Endothelial cell of umbilical vein (primary cell): Measurements from ENCODE around the gene PSMC1. TPM values are rescaled to one million over a fixed set of nuclear protein-coding genes. Genes with fewer than 3 reads are reported as not detected.
A peak's percentile ranks its signal among the peaks of the same experiment; 100 is the strongest.

Experiments
- BruUV-seq: library from RNA; stranded (reverse); fragments of 400-500 nt; replicated peaks from 2 replicates; lab custom pipeline; 2021; lab: Mats Ljungman, UMichigan
- CTCF ChIA-PET: fragments of 300-600, 350-600 bp; sonication (Branson Sonifier 250); formaldehyde crosslinking; loops from one replicate; lab custom pipeline; 2021; ENCODE audit warnings: antibody characterized with exemption, inconsistent platforms; lab: Charles Lee
- POLR2A ChIA-PET: fragments of 300-600, 350-600 bp; sonication (Branson Sonifier 250); formaldehyde crosslinking; loops from one replicate; lab custom pipeline; 2021; ENCODE audit warnings: antibody characterized with exemption, inconsistent platforms; lab: Charles Lee
- DNase-seq: peaks from one replicate; pipeline ENCODE4 v3.0.0-alpha.2; 2011; ENCODE audit warnings: low read depth, low spot score
- FAIRE-seq: peaks from 2 replicates; lab custom pipeline; 2011; peaks lifted over from hg19 to GRCh38; lab: Jason Lieb, UNC
- H2AFZ ChIP-seq: 2 replicates; pipeline ENCODE4 v1.6.0; 2012; ENCODE audit warnings: low read depth, low read length, control low read depth, inconsistent platforms
- H3K27ac ChIP-seq: 2 replicates; pipeline ENCODE4 v1.5.1; 2011; ENCODE audit warnings: low read depth, mild to moderate bottlenecking, control low read depth, low read length, moderate library complexity; ENCODE audit not compliant: insufficient read depth
- H3K27me3 ChIP-seq, 2 experiments: 2 replicates each; pipeline versions ENCODE4 v1.6.0 to v1.6.1; 2011; ENCODE audit warnings: low read length in 2 of 2, mixed read lengths in 1 of 2; ENCODE audit not compliant: control insufficient read depth in 2 of 2, insufficient read depth in 2 of 2
- H3K36me3 ChIP-seq, 2 experiments: 2 replicates in 1 of 2; 3 replicates in 1 of 2; pipeline ENCODE4 v1.5.1; 2011; ENCODE audit warnings: low read length in 2 of 2, mild to moderate bottlenecking in 1 of 2, moderate library complexity in 1 of 2; ENCODE audit not compliant: control insufficient read depth in 2 of 2, insufficient read depth in 2 of 2; ENCODE audit errors: extremely low read depth in 1 of 2
- H3K4me1 ChIP-seq: 3 replicates; pipeline ENCODE4 v1.5.1; 2011; ENCODE audit warnings: mild to moderate bottlenecking, low read length; ENCODE audit not compliant: control insufficient read depth, insufficient read depth; ENCODE audit errors: extremely low read depth
- H3K4me2 ChIP-seq: 2 replicates; pipeline ENCODE4 v1.6.1; 2011; ENCODE audit warnings: low read length, control low read depth, mixed read lengths; ENCODE audit not compliant: insufficient read depth
- H3K4me3 ChIP-seq, 3 experiments: fragments of 200-600 bp in 1 of 3; sonication (generic), shearing (Covaris generic) in 1 of 3; replicated peaks in 1 of 3; 2 replicates each; pipeline ENCODE4 v1.5.1; 2011 to 2016; ENCODE audit warnings: control low read depth in 3 of 3, low read length in 3 of 3, mild to moderate bottlenecking in 2 of 3, inconsistent platforms in 1 of 3, low read depth in 1 of 3, moderate library complexity in 1 of 3; ENCODE audit not compliant: insufficient read depth in 1 of 3
- H3K79me2 ChIP-seq: 2 replicates; pipeline ENCODE4 v1.6.0; 2012; ENCODE audit warnings: low read length, inconsistent platforms; ENCODE audit not compliant: control insufficient read depth, insufficient read depth
- H3K9ac ChIP-seq: replicated peaks from 2 replicates; pipeline ENCODE3; 2011; ENCODE audit warnings: low read length, control low read depth; ENCODE audit not compliant: insufficient read depth; ENCODE audit errors: extremely low read depth
- H3K9me1 ChIP-seq: replicated peaks from 3 replicates; pipeline ENCODE4 v1.6.0; 2011; ENCODE audit warnings: mild to moderate bottlenecking, low read length; ENCODE audit not compliant: control insufficient read depth, insufficient read depth; ENCODE audit errors: extremely low read depth
- H3K9me3 ChIP-seq: replicated peaks from 2 replicates; pipeline ENCODE4 v1.5.1; 2012; ENCODE audit warnings: low read length, inconsistent platforms; ENCODE audit not compliant: control insufficient read depth, insufficient read depth
- H4K20me1 ChIP-seq: replicated peaks from 2 replicates; pipeline ENCODE3; 2011; ENCODE audit warnings: mild to moderate bottlenecking, low read length; ENCODE audit not compliant: control insufficient read depth, insufficient read depth; ENCODE audit errors: extremely low read depth
- EZH2 ChIP-seq: IDR thresholded peaks from 2 replicates; pipeline ENCODE4 v1.6.1; 2012; ENCODE audit warnings: borderline replicate concordance, low read depth, mild to moderate bottlenecking, moderate library complexity, low read length, inconsistent platforms; ENCODE audit not compliant: severe bottlenecking
- FOS ChIP-seq: IDR thresholded peaks from 2 replicates; pipeline ENCODE4 v1.6.1; 2011; ENCODE audit warnings: mild to moderate bottlenecking, low read length, moderate library complexity, borderline replicate concordance; ENCODE audit not compliant: insufficient read depth
- GATA2 ChIP-seq: IDR thresholded peaks from 2 replicates; pipeline ENCODE4 v1.7.0; 2011; ENCODE audit warnings: low read depth, mild to moderate bottlenecking, moderate library complexity, mixed read lengths, low read length; ENCODE audit not compliant: insufficient read length, insufficient read depth
- JUN ChIP-seq: IDR thresholded peaks from 2 replicates; pipeline ENCODE4 v1.6.1; 2011; ENCODE audit warnings: borderline replicate concordance, low read depth; ENCODE audit not compliant: insufficient read length, insufficient read depth
- MYC ChIP-seq: IDR thresholded peaks from one replicate; pipeline ENCODE4 v1.6.1; 2011; ENCODE audit warnings: mild to moderate bottlenecking, low read depth, low read length
- POLR2A ChIP-seq: IDR thresholded peaks from 2 replicates; pipeline ENCODE4 v1.6.1; 2012; ENCODE audit warnings: low read depth, mild to moderate bottlenecking, control low read depth, low read length
- POLR2AphosphoS5 ChIP-seq: IDR thresholded peaks from 2 replicates; pipeline ENCODE4 v1.6.1; 2012; ENCODE audit warnings: low read depth, mild to moderate bottlenecking, control low read depth, low read length, moderate library complexity; ENCODE audit not compliant: insufficient read depth
- dilution Hi-C: fragments of 300-500 bp; cut with MboI; formaldehyde crosslinking; loops from one replicate; pipeline ENCODE4 v1.15.0; 2019; ENCODE audit warnings: low sequenced_read_pairs; ENCODE audit not compliant: extremely low pct_ligation_motif_present
- intact Hi-C: fragments of 100-400 bp; cut with micrococcal nuclease; formaldehyde crosslinking; loops from one replicate; pipeline ENCODE4 v1.10.0; 2022
- polyA plus RNA-seq, 4 experiments: library from polyadenylated mRNA; depleted of rRNA in 3 of 4; stranded (reverse) in 3 of 4; unstranded in 1 of 4; fragments of >200 nt; gene quantifications; 2 replicates each; pipeline versions ENCODE4 v1.2.1 to v1.2.3, GENCODE V29; 2011 to 2012; ENCODE audit warnings: missing spikeins in 1 of 4
- total RNA-seq: library from RNA; stranded (reverse); gene quantifications from 2 replicates; pipeline ENCODE4 v1.2.3, GENCODE V29; 2021
- TF ChIP-seq, protein P1 (sequence below): IDR thresholded peaks from 2 replicates; pipeline ENCODE4 v1.6.1; 2011; ENCODE audit not compliant: insufficient read depth, insufficient read length
- TF ChIP-seq, protein P2 (sequence below), 2 donors: IDR thresholded peaks; 1 replicate in 1 of 2; 2 replicates in 1 of 2; pipeline ENCODE4 v1.5.1; 2011; ENCODE audit warnings: low read length in 2 of 2, mild to moderate bottlenecking in 2 of 2, moderate library complexity in 2 of 2, control low read depth in 1 of 2, inconsistent platforms in 1 of 2, low read depth in 1 of 2; ENCODE audit not compliant: insufficient read depth in 1 of 2; ENCODE audit errors: extremely low read depth in 1 of 2

PSMC1 gene
- total and polyA plus RNA-seq, 2 donors (not counting 3 experiments of a cell fraction or from before 2014, with no cell fraction given): 77.4 to 129 TPM

DNA sequence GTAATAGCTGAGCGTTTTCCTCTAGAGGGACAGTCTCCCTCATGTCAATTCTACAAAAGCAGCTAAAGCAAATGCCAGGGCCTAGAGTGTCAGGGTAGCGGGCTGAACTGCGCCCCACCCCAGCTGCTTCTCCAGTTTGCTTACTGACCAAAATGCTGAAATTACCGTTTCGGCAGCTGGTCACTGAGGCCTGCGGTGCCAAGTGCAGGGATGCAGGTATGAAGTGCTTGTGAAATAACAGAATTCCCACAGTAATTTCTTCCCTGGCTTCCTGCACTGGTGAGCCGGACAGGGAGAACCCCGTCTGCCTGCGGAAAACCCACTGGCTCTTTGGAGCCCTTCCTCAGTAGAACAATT lies 19.1 kb downstream of the PSMC1 start:
- no TSS peak for BruUV-seq
- no peak for FAIRE-seq
- dilution Hi-C loops: no loop called here
- peak overlapping the region; percentile 43 for H3K9ac ChIP-seq
- TF ChIP-seq, protein P1, sequence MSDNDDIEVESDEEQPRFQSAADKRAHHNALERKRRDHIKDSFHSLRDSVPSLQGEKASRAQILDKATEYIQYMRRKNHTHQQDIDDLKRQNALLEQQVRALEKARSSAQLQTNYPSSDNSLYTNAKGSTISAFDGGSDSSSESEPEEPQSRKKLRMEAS: no peak
- TF ChIP-seq POLR2A: no peak
- no peak for TF ChIP-seq MYC
- TF ChIP-seq JUN: no peak
- TF ChIP-seq, protein P2, sequence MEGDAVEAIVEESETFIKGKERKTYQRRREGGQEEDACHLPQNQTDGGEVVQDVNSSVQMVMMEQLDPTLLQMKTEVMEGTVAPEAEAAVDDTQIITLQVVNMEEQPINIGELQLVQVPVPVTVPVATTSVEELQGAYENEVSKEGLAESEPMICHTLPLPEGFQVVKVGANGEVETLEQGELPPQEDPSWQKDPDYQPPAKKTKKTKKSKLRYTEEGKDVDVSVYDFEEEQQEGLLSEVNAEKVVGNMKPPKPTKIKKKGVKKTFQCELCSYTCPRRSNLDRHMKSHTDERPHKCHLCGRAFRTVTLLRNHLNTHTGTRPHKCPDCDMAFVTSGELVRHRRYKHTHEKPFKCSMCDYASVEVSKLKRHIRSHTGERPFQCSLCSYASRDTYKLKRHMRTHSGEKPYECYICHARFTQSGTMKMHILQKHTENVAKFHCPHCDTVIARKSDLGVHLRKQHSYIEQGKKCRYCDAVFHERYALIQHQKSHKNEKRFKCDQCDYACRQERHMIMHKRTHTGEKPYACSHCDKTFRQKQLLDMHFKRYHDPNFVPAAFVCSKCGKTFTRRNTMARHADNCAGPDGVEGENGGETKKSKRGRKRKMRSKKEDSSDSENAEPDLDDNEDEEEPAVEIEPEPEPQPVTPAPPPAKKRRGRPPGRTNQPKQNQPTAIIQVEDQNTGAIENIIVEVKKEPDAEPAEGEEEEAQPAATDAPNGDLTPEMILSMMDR (IDR thresholded peaks at IDR 0.05; ENCODE audit: extremely low read depth in 1 of 2, insufficient read depth in 1 of 2, low read depth in 1 of 2, low read length in 2 of 2): no peak
- no peak for TF ChIP-seq EZH2
- no peak for TF ChIP-seq GATA2
- no peak for TF ChIP-seq FOS
- no peak for TF ChIP-seq POLR2AphosphoS5
- H3K79me2 ChIP-seq: peaks cover 2% of the 10 kb centered on the region
- no peaks in the 10 kb centered on the region for H3K9me1 ChIP-seq
- H4K20me1 ChIP-seq: no peaks in the 10 kb centered on the region
- H3K27me3 ChIP-seq: no peaks in the 10 kb centered on the region
- no peak for DNase-seq
- peaks cover 34% of the 10 kb centered on the region for H3K4me1 ChIP-seq
- H2AFZ ChIP-seq: no peak overlapping the region
- H3K27ac ChIP-seq: peak overlapping the region; percentile 87
- peaks cover 18 to 19% of the 10 kb centered on the region in 2 experiments for H3K36me3 ChIP-seq
- H3K9me3 ChIP-seq: no peaks in the 10 kb centered on the region
- CTCF ChIA-PET: interaction anchor here (0.6 to 2.2 kb wide), 5 partner anchors 11 to 483 kb away, joined by 3 to 9 read pairs (median 5); partner anchors contain the start of gene PSMC1
- H3K4me3 ChIP-seq: no peak overlapping the region
- POLR2A ChIA-PET: no interaction called here
- H3K4me2 ChIP-seq: peak overlapping the region; percentile 41
- intact Hi-C loops: no loop called here
